Endothelial cell of umbilical vein (primary cell): ENCODE results near the gene CBLB.

ENCODE experiments used
- CTCF ChIP-seq, 2 donors: IDR thresholded peaks; 1 replicate in 1 of 2; 2 replicates in 1 of 2; pipeline ENCODE4 v1.5.1; 2011; ENCODE audit warnings: low read length in 2 of 2, mild to moderate bottlenecking in 2 of 2, moderate library complexity in 2 of 2, control low read depth in 1 of 2, inconsistent platforms in 1 of 2, low read depth in 1 of 2; ENCODE audit not compliant: insufficient read depth in 1 of 2; ENCODE audit errors: extremely low read depth in 1 of 2
- EZH2 ChIP-seq: IDR thresholded peaks from 2 replicates; pipeline ENCODE4 v1.6.1; 2012; ENCODE audit warnings: borderline replicate concordance, low read depth, mild to moderate bottlenecking, moderate library complexity, low read length, inconsistent platforms; ENCODE audit not compliant: severe bottlenecking
- POLR2A ChIP-seq: IDR thresholded peaks from 2 replicates; pipeline ENCODE4 v1.6.1; 2012; ENCODE audit warnings: low read depth, mild to moderate bottlenecking, control low read depth, low read length

- TF ChIP-seq CTCF (IDR thresholded peaks at IDR 0.05; ENCODE audit: extremely low read depth in 1 of 2, insufficient read depth in 1 of 2, low read depth in 1 of 2, low read length in 2 of 2) (no peak), EZH2 (no peak), POLR2A (no peak)
Measured at GRCh38 chr3:105809208-105809888, 59.5 kb downstream of the CBLB start.
